Activated CD4-positive, alpha-beta T cell treated with anti-CD3 and anti-CD28 coated beads, Interleukin-2, amount 50 U/mL, for 48 hours (primary cell): ENCODE measurements around the gene METTL8.
"Not testable (repeated sequence)": the region's sequence is repeated elsewhere in the genome, so short reads cannot be mapped to it uniquely, and the experiment has no call there.

Experiments
- DNase-seq, 2 experiments: peaks; one replicate each; pipeline ENCODE4 v3.0.0-alpha.2; 2020

The METTL8 gene

GRCh38 chr2:171401947-171402346, 31.8 kb downstream of the METTL8 start:
- DNase-seq = no peak

- no peak for DNase-seq
These were observed 33.4 kb downstream of the METTL8 start for GRCh38 chr2:171400395-171400794.

- DNase-seq = no peak
These were observed 34.5 kb downstream of the METTL8 start for GRCh38 chr2:171399292-171399691.

GRCh38 chr2:171394164-171394740, 39.5 kb downstream of the METTL8 start:
- no peak for DNase-seq

GRCh38 chr2:171393487-171393886, 40.3 kb downstream of the METTL8 start:
- no peak for DNase-seq

- no peak for DNase-seq
These were observed 42.3 kb downstream of the METTL8 start for GRCh38 chr2:171391532-171391931.

- DNase-seq = peak in 1 of 2 experiments; percentile 18
These were observed 42.8 kb downstream of the METTL8 start for GRCh38 chr2:171390941-171391516.

- DNase-seq = no peak
These were observed 44.0 kb downstream of the METTL8 start for GRCh38 chr2:171389780-171390179.

GRCh38 chr2:171389325-171389724, 44.5 kb downstream of the METTL8 start:
- no peak for DNase-seq

- no peak for DNase-seq
These were observed 46.7 kb downstream of the METTL8 start for GRCh38 chr2:171387052-171387451.

- DNase-seq = no peak
These were observed 47.2 kb downstream of the METTL8 start for GRCh38 chr2:171386627-171387026.

- DNase-seq = no peak
These were observed 50.7 kb downstream of the METTL8 start for GRCh38 chr2:171383134-171383533.

GRCh38 chr2:171382175-171382574, 51.6 kb downstream of the METTL8 start:
- not testable (repeated sequence) for DNase-seq

- DNase-seq = not testable (repeated sequence)
These were observed 55.9 kb downstream of the METTL8 start for GRCh38 chr2:171377852-171378251.

- no peak for DNase-seq
These were observed 66.1 kb downstream of the METTL8 start for GRCh38 chr2:171367692-171368091.

GRCh38 chr2:171365778-171366177, 68.0 kb downstream of the METTL8 start:
- DNase-seq = no peak

GRCh38 chr2:171365232-171365631, 68.6 kb downstream of the METTL8 start:
- DNase-seq = no peak

- DNase-seq = no peak
These were observed 71.4 kb downstream of the METTL8 start for GRCh38 chr2:171362396-171362795.

- DNase-seq = no peak
These were observed 72.9 kb downstream of the METTL8 start for GRCh38 chr2:171360905-171361304.

GRCh38 chr2:171353746-171354145, 80.0 kb downstream of the METTL8 start:
- DNase-seq = not testable (repeated sequence)

- no peak for DNase-seq
These were observed 85.7 kb downstream of the METTL8 start for GRCh38 chr2:171348056-171348455.

- DNase-seq = peak in 1 of 2 experiments; percentile 16
These were observed 86.2 kb downstream of the METTL8 start for GRCh38 chr2:171347591-171348032.

GRCh38 chr2:171346723-171347557, 86.8 kb downstream of the METTL8 start:
- no peak for DNase-seq
